Osteocyte (in vitro differentiated cells): Measurements from ENCODE around the gene CCBE1. TPM values are rescaled to one million over a fixed set of nuclear protein-coding genes. Genes with fewer than 3 reads are reported as not detected.
A peak's percentile ranks its signal among the peaks of the same experiment; 100 is the strongest.

Experiments
- DNase-seq: peaks from one replicate; pipeline ENCODE4 v3.0.0; 2021; ENCODE audit warnings: mixed read lengths; ENCODE audit not compliant: unreplicated experiment; ENCODE audit errors: extremely low spot score
- H3K27ac Mint-ChIP-seq: one replicate; pipeline ENCODE4 v1.8.0; 2021; ENCODE audit warnings: mild to moderate bottlenecking, mixed read lengths; ENCODE audit not compliant: unreplicated experiment
- H3K27me3 Mint-ChIP-seq: one replicate; pipeline ENCODE4 v1.8.0; 2021; ENCODE audit warnings: mixed read lengths; ENCODE audit not compliant: unreplicated experiment
- H3K36me3 Mint-ChIP-seq: one replicate; pipeline ENCODE4 v1.8.0; 2021; ENCODE audit warnings: mixed read lengths; ENCODE audit not compliant: unreplicated experiment
- H3K4me1 Mint-ChIP-seq: one replicate; pipeline ENCODE4 v1.8.0; 2021; ENCODE audit warnings: mixed read lengths; ENCODE audit not compliant: unreplicated experiment
- H3K4me3 Mint-ChIP-seq: one replicate; pipeline ENCODE4 v1.8.0; 2021; ENCODE audit warnings: mild to moderate bottlenecking, moderate library complexity, mixed read lengths; ENCODE audit not compliant: unreplicated experiment
- H3K9me3 Mint-ChIP-seq: one replicate; pipeline ENCODE4 v1.8.0; 2021; ENCODE audit warnings: mixed read lengths; ENCODE audit not compliant: unreplicated experiment
- long read RNA-seq: library from polyadenylated mRNA; unstranded; transcript quantifications from one replicate; pipeline ENCODE4 v2.0.0, GENCODE V29; 2021
- total RNA-seq: library from RNA; stranded (reverse); gene quantifications from 2 replicates; pipeline ENCODE4 v1.2.1, GENCODE V29; 2021
- TF ChIP-seq, protein P1 (sequence below): fragments of 200-600 bp; sonication (generic); IDR thresholded peaks from 2 replicates; pipeline ENCODE4 v1.5.0; 2021; ENCODE audit warnings: antibody characterized with exemption, mild to moderate bottlenecking, moderate library complexity

The CCBE1 gene
- total RNA-seq = 22.8 and 30.9 TPM in 2 replicates
- long read RNA-seq, full-length matches to known transcripts = 79 of 106 reads
- long read RNA-seq, partial matches to known transcripts = 7 of 106 reads
- long read RNA-seq, other reads (novel, unspliced or antisense) = 20 of 106 reads

DNA sequence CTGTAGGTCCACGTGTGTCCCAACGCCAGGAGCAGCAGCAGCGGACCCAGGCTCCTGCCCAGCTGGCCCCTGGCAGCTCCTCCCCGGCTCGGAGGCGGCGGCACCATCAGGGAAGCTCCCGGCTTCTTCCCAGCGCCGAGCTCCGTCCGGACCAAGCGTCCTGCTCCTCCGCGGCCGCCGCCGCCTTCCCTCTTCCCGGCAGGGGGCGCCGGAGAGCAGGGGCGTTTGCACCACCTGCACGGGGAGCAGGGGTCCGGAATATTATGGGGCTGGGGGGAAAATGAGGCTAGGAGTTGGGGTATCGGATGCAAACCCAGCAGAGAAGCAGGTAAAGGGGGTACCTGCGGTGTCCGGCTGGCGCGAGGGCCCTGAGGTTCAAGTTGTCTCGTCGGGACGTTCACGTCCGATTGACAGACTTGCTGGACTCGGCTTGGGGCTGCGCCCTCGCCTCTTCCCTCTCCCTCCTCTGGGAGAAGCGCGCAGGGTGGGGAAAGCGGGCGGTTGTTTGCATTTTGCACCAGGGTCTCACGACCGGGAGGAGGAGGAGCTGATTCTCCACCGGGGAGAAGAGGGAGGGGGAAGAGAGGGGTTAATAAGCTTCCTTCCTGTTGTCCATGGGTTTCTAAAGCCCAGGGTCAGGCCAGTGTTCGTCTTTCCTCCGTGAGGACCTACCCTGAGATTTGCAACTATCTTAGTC, at the start of gene CCBE1:
TSS of gene CCBE1 (minus strand) at position 188 of the 697 bp plus-strand sequence.
- peak within 1 kb of the TSS; percentile 83 for H3K4me3 Mint-ChIP-seq
- no peaks in the 10 kb centered on the region for H3K9me3 Mint-ChIP-seq
- H3K36me3 Mint-ChIP-seq = no peaks in the 10 kb centered on the region
- DNase-seq = peak; percentile 95
- TF ChIP-seq, protein P1, sequence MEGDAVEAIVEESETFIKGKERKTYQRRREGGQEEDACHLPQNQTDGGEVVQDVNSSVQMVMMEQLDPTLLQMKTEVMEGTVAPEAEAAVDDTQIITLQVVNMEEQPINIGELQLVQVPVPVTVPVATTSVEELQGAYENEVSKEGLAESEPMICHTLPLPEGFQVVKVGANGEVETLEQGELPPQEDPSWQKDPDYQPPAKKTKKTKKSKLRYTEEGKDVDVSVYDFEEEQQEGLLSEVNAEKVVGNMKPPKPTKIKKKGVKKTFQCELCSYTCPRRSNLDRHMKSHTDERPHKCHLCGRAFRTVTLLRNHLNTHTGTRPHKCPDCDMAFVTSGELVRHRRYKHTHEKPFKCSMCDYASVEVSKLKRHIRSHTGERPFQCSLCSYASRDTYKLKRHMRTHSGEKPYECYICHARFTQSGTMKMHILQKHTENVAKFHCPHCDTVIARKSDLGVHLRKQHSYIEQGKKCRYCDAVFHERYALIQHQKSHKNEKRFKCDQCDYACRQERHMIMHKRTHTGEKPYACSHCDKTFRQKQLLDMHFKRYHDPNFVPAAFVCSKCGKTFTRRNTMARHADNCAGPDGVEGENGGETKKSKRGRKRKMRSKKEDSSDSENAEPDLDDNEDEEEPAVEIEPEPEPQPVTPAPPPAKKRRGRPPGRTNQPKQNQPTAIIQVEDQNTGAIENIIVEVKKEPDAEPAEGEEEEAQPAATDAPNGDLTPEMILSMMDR = peak; percentile 99
- H3K27me3 Mint-ChIP-seq = no peaks in the 10 kb centered on the region
- H3K27ac Mint-ChIP-seq = peak within 1 kb of the TSS; percentile 82
- H3K4me1 Mint-ChIP-seq = peaks cover 53% of the 10 kb centered on the region

DNA sequence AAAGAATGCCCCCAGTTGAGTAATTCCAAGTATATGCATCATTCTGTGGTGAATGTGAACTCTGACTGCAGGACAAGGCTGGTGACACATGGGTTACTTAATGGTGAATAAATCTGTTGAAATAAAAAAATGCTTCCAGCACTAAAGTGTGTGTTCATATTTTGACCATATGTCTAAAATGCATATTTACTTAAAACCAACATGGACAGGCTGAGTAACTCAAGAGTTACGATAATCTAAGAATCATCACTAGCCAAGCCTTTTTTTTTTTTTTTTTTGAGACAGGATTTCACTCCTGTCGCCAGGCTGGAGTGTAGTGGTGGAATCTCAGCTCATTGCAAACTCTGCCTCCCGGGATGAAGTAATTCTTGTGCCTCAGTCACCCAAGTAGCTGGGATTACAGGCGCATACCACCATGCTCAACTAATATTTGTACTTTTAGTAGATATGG, 47.1 kb upstream of the CCBE1 start:
- Mint-ChIP-seq H3K9me3 (peaks cover 11% of the 10 kb centered on the region), H3K36me3 (peaks cover 5% of the 10 kb centered on the region), H3K4me3 (no peak overlapping the region), H3K27ac (peak overlapping the region; percentile 83), H3K27me3 (no peaks in the 10 kb centered on the region), H3K4me1 (peaks cover 39% of the 10 kb centered on the region)
- no peak for DNase-seq
- TF ChIP-seq, protein P1 = no peak

DNA sequence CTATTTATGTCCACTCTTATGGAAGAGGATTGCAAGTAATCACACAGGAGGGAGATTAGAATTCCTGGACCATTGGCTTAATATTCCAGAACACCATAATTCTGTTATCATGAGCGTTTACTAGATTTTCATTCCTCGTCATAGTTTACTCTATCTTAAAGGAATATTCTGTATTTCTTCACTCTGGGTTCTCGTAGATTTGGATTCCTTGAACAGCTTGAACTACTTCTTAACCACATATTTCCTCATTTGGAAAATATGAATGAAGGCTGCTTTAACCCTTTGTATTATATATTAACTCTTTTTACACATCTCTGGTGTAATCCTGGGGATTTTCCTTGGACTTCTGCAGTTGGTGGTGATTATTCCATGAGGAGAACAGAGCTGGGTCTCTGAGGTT, 46.3 kb upstream of the CCBE1 start:
- TF ChIP-seq, protein P1 = no peak
- peak overlapping the region; percentile 83 for H3K27ac Mint-ChIP-seq
- H3K4me1 Mint-ChIP-seq = peaks cover 33% of the 10 kb centered on the region
- H3K9me3 Mint-ChIP-seq = peaks cover 17% of the 10 kb centered on the region
- H3K4me3 Mint-ChIP-seq = no peak overlapping the region
- H3K27me3 Mint-ChIP-seq = no peaks in the 10 kb centered on the region
- peaks cover 5% of the 10 kb centered on the region for H3K36me3 Mint-ChIP-seq
- no peak for DNase-seq

DNA sequence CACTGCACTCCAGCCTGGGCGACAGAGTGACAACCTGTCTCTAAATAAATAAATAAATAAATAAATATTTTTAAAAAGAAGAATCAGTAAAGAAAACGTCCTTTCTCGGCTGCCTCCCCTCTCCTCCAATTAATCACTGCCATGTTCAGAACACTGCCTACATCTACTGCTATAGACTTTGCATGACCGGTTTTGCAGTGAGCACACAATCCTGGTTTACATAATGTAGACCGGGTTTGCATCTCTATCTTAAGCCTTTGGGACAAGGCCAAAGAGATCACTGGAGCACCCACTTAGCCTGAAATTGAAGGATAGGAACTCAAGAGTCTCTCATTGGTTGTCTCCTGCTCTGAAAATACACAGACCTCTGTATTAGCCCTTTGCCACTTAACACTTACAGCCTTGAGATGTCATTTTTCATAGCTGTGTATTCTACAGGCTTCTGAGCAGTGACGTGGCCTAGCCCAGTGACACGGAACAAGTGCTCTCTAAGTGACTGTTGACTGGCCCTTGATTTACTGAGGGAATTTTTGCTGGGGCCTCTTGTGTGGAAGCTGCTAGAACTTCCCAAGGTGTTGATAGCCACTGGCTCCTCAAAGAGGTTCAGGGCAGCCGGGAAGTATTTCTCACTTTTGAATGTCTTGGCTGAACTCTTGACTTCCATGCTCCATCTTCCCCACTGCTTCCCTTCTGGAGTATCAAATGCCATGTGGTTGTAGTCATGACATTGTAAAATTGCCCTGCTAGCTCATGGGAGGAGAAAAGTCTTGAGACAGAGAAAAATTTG, 45.3 kb upstream of the CCBE1 start:
- DNase-seq = no peak
- no peaks in the 10 kb centered on the region for H3K27me3 Mint-ChIP-seq
- H3K36me3 Mint-ChIP-seq = peaks cover 5% of the 10 kb centered on the region
- no peak overlapping the region for H3K4me3 Mint-ChIP-seq
- TF ChIP-seq, protein P1 = no peak
- H3K9me3 Mint-ChIP-seq = peaks cover 16% of the 10 kb centered on the region
- no peak overlapping the region for H3K27ac Mint-ChIP-seq
- H3K4me1 Mint-ChIP-seq = peaks cover 31% of the 10 kb centered on the region

DNA sequence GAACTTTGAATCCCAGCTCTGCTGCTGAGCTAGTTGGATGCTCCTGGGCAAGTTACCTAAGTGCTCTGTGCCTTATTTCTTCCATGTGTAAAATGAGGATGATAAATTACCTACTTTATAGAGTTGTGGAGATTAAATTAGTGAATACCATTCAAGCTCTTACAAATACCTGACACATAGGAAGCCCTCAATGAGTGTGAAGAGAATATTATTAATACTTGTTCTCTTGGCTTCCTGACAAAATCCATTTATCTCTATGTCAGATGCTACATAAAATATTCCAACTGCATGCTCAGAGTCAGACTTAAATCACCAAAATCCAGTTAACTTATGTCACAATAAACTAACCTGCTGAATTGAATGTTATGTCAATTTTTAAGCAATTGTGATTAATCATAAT, 42.9 kb upstream of the CCBE1 start:
- Mint-ChIP-seq H3K27me3 (no peaks in the 10 kb centered on the region), H3K9me3 (peaks cover 10% of the 10 kb centered on the region), H3K4me1 (peaks cover 24% of the 10 kb centered on the region), H3K4me3 (no peak overlapping the region), H3K27ac (no peak overlapping the region), H3K36me3 (no peaks in the 10 kb centered on the region)
- TF ChIP-seq, protein P1 = no peak
- no peak for DNase-seq
